GM12801 (cell line): ENCODE measurements around the gene MPIG6B.

ENCODE experiments used
- TF ChIP-seq, protein P1 (sequence below): IDR thresholded peaks from one replicate; pipeline ENCODE4 v1.5.1; 2011; ENCODE audit warnings: control low read depth; ENCODE audit not compliant: insufficient read length; ENCODE audit errors: extremely low read depth

MPIG6B gene

DNA sequence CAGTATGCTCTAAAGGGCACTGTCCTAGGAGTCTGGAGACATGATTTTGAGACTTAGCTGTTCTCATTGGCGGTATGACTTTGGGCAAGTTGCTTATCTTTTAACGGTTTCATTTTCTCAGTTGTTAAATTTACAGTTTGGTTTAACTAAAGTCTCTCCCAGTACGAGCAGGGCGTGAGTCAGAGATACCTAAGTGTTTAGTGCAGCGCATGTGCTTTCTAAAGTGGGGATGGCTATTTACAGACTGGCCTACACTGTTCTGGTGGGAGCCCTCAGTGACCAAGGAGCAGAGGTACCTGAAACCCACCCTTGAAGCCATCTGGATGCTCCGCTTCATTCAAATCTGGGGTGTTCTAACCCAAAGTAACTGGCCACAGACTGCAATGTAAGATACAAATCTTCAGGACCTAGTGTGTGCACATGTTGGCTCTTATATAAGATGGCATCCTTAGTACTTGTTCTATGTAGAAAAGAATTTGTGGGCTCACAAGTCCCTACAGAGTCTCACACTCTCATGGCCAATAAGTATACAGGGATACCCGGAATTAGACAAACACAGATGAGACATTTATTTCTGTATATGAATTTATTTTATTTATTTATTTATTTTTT lies 27.3 kb downstream of the MPIG6B start:
- TF ChIP-seq, protein P1, sequence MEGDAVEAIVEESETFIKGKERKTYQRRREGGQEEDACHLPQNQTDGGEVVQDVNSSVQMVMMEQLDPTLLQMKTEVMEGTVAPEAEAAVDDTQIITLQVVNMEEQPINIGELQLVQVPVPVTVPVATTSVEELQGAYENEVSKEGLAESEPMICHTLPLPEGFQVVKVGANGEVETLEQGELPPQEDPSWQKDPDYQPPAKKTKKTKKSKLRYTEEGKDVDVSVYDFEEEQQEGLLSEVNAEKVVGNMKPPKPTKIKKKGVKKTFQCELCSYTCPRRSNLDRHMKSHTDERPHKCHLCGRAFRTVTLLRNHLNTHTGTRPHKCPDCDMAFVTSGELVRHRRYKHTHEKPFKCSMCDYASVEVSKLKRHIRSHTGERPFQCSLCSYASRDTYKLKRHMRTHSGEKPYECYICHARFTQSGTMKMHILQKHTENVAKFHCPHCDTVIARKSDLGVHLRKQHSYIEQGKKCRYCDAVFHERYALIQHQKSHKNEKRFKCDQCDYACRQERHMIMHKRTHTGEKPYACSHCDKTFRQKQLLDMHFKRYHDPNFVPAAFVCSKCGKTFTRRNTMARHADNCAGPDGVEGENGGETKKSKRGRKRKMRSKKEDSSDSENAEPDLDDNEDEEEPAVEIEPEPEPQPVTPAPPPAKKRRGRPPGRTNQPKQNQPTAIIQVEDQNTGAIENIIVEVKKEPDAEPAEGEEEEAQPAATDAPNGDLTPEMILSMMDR, result no peak

- TF ChIP-seq, protein P1, result no peak
Observed at GRCh38 chr6:31752739-31753319, 29.7 kb downstream of the MPIG6B start.

DNA sequence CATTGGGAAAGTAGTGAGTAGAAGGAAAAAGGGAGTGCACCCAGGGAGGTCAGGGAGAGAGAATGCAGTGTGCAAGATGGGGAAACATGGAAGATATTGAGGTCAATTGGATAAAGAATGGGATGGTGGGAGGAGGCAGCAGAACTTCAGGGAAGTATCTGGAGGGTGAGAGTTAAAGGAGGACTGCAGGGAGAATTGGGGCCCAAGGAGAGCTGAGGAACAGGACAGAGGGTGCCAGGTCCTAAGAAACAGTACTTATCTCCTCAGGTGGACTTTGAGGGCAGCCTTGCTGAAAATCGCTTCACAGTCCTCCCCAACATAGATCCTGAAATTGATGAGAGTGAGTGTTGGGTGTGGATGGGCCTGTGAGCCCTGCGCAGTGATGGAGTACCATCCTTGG lies 35.1 kb downstream of the MPIG6B start:
- TF ChIP-seq, protein P1, result no peak

GRCh38 chr6:31760790-31761189 lies 37.6 kb downstream of the MPIG6B start:
- TF ChIP-seq, protein P1, result no peak

DNA sequence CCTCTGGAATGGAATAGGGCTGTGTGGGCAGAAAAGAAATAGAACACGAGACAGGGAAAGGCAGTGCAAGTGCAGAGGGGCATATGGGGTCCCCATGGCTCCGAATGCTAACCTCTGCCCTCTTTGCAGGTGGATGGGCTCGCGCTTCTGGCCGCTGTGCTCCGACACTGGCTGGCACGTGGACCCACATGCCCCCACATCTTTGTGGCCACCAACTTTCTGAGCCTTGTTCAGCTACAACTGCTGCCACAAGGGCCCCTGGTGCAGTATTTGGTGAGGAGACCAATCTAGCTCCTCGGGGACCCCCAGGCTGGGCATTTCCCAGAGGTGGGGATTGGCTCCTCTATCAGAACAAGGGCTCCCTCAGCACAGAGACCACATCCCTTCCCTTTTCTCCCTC lies 38.2 kb downstream of the MPIG6B start:
- TF ChIP-seq, protein P1, result no peak

GRCh38 chr6:31762356-31762755 lies 39.2 kb downstream of the MPIG6B start, which contains the start of gene SAPCD1:
SAPCD1 (plus strand) TSS chr6:31762656; CDS start chr6:31763055, 399 bp downstream.
- TF ChIP-seq, protein P1, result no peak

- TF ChIP-seq, protein P1, result no peak
Observed at GRCh38 chr6:31762878-31763618, 39.9 kb downstream of the MPIG6B start.
